GM19463 (cell line): ENCODE measurements around the gene WDR90.
"Not testable (repeated sequence)": the region's sequence is repeated elsewhere in the genome, so short reads cannot be mapped to it uniquely, and the experiment has no call there.

ENCODE experiments used
- ATAC-seq: cut with Tn5 transposase; IDR thresholded peaks from one replicate; pipeline ENCODE4 v1.9.1; 2021; ENCODE audit warnings: mild to moderate bottlenecking, moderate library complexity; ENCODE audit not compliant: unreplicated experiment

The WDR90 gene

DNA sequence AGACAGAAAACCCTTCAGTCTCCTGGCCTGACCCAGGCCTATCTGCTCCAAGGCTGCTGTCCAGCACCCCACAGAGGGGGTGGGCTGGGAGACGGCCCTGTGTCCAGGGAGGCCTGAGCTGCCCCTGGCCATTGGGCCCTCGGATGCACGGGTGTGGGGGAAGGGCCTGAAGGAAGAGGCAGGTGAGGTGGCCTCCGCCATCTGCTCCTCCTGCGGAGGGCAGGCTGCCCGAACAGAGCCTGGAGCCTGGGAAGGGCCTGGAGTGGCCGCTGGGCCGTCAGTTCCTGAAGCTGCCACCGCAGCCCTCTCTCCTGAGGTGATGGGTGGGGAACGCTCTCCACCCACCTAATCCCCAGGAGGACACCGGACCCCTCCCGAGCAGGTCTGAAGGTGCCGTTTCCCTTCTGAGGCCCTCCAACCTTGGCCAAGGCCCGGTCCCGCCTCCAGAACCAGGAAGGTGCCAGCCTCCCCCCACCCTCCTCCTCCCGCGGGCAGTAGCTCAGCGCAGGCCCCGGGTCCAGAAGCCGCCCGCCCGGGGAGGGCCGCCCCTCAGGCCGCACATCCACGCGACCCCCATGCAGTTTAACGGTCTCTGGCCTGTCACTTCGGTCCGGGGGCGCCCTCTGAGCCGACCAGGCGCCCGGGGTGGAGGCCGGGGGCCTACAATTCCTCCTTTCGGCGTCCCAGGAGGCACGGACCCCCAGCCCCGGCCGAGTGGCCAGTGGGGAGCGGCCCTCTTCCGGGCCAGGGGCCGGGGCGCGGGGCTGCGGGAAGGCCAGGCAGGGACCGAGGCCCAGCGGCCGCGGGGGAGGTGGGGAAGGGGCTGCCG is 55.6 kb downstream of the WDR90 start:
- no peak for ATAC-seq

- ATAC-seq: no peak
These were observed 56.4 kb downstream of the WDR90 start, which contains the start of gene FBXL16 for GRCh38 chr16:705431-706188. Gene FBXL16, minus strand, starts transcription at chr16:705801. Its CDS starts 8,396 bp downstream, at chr16:697405.

GRCh38 chr16:706189-707061 is 57.3 kb downstream of the WDR90 start:
- no peak for ATAC-seq

DNA sequence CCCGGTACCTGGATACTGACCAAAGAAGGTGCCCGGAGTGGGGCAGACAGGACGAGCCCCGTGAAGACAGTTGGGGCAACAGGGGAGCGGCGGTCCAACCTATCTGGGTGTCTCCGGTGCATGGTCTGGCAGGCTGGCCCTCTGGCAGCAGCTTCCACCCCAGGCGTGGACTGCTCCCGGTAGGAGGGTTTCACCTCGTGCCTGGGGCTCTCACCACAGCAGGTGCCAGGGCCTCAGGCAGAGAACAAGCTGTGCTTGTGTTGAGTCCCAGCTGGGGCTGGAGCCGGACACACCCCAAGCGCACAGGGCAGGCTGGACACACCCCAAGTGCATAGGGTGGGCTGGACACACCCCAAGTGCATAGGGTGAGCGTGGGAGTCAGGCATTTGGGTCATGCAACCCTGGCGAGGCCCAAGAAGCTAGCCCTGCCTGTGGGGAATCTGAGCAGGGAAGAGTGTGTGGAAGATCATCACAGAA is 57.9 kb downstream of the WDR90 start:
- no peak for ATAC-seq

DNA sequence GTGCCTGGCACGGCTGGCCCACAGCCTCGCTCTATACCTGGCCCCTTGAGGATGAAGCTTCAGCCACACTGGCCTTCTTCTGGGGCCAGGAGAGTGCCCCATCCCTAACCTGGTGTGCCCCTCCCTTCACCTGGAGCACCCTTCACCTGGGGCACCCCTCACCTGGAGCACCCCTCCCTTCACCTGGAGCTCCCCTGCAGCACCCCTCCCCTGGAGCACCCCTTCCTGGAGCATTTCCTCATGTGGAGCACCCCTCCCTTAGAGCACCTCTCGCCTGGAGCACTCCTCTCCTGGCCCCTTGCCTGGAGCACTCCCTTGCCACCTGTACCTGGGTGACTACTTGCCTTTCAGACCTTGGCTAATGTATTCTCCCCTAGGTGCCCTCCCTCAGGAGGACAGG is 58.9 kb downstream of the WDR90 start:
- ATAC-seq: no peak

DNA sequence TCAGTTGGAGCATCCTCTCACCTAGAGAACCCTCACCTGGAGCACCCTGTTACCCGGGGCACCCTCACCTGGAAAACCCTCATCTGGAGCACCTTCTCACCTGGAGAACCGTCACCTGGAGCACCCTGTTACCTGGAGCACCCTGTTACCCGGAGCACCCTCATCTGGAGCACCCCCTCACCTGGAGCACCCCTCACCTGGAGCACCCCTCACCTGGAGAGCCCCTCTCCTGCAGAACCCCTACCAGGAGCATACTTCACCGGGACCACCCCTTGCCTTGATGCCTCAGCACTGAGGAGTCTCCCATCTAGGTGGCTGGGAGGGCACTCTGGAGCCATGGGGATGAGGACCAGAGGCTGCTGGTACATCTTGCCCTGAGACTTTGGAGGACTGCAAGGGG is 59.8 kb downstream of the WDR90 start:
- ATAC-seq: no peak

DNA sequence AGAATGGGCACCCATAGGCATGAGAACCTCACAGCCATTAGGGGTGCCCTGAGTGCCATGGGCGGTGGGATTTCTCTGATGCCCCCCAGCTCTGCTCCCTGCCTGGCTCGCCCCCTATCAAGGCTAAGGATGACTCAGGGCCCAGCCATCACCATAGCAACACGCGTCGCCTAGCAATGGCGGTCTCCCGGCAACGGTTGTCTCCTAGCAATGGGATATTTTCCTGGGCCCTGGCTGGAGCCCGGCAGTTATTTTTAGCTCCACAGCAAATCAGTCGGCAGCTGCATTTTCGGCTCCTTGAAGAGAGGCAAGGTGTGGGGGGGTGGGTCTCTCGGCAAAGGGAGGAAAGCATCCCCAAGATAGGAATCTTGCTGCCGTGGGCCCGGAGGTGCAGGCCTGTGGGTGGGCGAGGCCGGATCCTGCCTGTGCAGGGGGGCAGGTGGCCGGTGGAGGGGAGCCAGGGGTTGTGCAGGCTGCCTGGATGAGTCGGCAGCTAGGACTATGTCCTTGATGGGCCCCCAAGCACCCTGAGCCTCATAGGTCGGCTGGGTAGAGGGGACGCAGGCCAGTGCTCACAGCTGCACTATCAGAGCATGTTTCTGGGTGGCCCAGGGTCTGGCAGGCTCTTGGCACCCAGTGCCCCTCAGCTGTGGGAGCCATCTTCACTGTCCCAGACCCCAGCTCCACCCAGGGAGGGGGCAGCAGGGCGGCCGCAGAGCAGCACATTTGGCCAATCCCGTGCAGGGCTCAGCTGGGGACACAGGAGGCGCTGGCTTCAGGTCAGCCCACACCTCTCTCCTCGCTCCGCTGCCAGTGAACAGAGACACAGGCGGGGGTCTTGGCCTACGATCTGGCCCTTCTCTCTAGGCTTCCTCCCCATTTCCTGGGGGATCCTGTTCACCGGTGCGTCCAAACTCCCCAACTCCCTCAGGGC is 60.7 kb downstream of the WDR90 start:
- no peak for ATAC-seq

GRCh38 chr16:710500-711075 is 61.4 kb downstream of the WDR90 start:
- ATAC-seq: no peak

DNA sequence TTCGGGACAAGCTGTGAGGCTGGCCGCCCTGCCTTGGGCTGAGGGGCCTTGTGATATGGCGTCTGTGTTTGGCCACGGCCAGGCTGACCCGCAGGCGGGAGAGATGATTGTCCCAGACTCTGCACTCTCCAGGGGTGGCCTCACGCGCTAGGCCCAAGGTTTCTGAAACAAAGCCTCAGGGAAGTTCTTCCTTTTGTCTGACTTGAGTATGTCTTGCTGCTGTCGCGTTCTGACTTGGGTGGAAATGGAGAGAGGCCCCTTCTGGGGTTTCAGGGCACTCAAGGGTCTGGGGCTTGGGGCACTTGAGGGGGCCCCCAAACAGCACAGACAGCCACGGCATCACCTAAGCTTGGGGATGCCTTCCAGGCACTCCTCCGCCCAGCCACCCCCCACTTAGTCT is 61.9 kb downstream of the WDR90 start:
- ATAC-seq: no peak

DNA sequence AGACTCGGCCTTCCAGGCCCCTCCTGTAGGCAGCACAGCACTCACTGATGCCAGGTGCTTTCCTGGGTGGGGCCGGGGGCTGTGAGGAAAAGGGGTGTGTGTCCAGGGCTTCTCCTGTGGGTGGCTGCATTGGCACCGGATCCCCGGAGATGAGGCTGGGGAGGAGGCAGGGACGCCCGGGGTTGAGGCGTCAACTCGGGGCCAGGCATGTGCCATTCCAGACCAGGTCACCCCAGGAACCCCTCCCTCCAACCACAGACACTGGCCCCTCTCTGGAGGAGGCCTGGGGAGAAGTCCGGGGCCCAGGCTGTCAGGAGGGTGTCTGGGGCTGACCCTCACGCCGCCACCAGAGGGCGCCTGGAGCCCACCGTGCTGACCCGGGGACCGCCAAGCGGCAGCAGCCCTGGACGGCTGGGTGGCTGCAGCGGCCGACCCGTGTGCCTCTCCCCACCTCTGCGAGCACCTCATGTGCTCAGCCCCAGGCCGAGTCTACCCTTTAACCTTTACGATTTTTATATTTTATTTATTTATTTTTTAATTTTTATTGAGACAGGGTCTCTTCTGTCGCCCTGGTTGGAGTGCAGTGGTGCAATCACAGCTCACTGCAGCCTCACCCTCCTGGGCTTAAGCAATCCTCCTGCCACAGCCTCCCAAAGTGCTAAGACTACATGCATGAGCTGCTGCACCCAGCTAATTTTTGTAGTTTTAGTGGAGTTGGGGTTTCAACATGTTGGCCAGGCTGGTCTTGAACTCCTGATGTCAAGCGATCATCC is 62.6 kb downstream of the WDR90 start:
- no peak for ATAC-seq

DNA sequence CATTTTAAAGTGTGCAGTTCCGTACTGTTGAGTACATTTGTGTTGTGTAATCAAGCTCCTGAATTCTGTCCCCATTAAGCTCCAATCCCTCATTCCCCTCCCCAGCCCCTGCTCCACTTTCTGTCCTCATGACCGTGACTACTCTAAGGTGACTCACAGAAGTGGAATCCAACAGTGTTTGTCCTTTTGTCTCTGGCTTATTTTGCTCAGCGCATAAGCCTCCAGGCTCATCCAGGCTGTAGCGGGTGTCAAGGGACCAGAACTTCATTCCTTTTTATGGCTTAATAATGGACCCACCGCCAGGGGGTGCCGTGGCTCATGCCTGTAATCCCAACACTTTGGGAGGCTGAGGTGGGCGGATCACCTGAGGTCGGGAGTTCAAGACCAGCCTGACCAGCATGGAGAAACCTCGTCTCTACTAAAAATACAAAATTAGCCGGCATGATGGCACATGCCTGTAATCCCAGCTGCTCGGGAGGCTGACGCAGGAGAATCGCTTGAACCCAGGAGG is 63.6 kb downstream of the WDR90 start:
- ATAC-seq: not testable (repeated sequence)

DNA sequence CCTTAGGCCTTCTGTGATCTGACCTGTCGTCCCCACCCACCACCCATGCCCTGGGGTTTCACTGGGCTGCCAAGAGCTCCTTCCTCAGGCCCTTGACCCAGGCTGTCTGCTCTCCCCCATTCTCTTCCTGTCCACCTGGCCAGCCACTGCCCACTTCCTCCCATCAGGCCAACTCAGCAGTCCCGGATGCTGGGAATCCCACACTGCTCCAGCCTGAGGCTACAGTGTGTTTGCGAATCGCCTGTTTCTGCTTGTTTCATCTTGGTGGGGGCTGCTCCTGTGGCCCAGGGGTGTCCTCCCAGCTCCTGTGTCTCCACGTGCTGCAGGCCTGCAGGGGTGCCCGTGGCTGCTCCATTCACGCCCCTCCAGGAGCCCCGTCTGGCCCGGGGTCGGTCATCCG is 64.9 kb downstream of the WDR90 start:
- no peak for ATAC-seq

DNA sequence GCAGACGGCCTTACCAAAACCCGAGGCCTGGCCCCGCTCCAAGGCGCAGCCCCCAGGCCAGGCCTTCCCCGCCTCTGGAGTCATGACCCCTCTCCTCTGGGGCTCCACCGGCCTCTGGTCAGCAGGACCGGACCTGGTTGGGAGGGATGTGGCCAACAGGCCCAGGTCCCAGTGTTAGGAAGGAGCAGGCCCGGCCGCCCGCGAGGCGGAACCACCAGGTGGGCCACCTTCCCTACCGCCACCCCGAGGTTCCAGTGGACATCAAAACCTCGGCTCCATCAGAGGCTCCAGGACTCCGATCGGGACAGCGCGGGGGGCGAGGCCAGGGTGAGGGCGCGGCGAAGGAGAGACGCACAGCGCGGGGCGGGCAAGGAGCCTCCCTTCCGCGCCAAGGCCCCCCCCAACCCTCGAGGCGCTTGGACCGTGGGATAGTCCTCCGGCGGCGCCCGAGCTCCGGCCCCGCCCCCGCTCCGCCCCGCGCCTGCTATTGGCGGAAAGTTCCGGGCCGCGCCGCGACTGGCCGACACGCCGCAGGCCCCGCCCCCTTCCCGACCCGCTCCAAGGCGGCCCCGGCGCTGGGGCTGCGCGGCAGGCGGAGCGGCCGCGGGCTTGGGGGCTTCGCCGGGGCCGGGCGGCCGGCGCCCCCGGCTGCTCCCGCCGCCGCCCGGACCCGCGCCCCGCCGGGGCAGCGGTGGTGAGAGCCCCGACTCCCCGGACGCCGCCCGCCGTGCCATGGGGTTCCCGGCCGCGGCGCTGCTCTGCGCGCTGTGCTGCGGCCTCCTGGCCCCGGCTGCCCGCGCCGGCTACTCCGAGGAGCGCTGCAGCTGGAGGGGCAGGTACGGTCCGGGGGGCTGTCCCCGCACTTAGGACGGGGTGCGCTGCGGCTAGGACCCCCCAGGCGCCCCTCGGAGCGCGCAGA is 65.7 kb downstream of the WDR90 start, which contains the start of gene METRN:
Gene METRN (plus strand): TSS at position 561 of the 919 bp plus-strand sequence. CDS start 172 bp downstream, at position 733.
- ATAC-seq: peak; percentile 76

GRCh38 chr16:715477-716199 is 66.5 kb downstream of the WDR90 start:
- ATAC-seq: no peak

DNA sequence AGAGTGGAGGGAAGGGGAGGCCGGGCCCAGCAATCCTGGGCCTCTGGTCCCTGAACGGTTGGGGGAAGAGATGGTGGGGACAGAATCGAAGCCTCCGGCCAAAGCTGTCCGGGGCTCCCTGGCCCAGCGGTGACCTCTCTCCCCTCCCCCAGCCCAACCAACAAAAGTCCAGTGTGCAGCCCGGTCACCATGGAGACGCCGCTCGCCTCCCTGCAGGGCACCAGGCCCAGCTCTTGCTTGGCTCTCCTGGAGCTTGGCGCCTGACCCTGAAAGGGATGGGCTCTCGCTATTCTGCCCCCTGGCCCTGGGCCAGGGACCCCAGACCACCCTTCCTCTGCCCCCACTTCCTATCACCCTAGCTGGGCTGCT is 67.0 kb downstream of the WDR90 start:
- ATAC-seq: no peak

DNA sequence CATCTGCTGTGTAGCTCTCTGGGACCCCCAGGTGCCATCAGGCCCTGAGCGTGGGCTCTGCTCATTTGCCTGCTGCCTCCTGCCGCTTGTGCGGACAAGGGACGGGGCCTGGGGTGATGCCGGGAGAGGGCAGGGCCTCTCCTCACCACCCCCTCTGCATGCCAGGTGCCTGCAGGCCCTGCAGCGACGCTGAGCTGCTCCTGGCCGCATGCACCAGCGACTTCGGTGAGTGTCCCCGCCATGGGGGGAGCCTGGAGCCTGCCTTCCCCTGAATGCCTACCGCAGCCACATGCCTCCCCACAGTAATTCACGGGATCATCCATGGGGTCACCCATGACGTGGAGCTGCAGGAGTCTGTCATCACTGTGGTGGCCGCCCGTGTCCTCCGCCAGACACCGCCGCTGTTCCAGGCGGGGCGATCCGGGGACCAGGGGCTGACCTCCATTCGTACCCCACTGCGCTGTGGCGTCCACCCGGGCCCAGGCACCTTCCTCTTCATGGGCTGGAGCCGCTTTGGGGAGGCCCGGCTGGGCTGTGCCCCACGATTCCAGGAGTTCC is 67.7 kb downstream of the WDR90 start:
- ATAC-seq: no peak
